Activated naive CD8-positive, alpha-beta T cell treated with anti-CD3 and anti-CD28 coated beads, Interleukin-2, amount 50 U/mL, for 16 hours (primary cell): Measurements from ENCODE around the gene ISL1.

ENCODE experiments used
- DNase-seq: peaks from one replicate; pipeline ENCODE4 v3.0.0-alpha.2; 2020; ENCODE audit warnings: low read depth, low spot score

The ISL1 gene

DNA sequence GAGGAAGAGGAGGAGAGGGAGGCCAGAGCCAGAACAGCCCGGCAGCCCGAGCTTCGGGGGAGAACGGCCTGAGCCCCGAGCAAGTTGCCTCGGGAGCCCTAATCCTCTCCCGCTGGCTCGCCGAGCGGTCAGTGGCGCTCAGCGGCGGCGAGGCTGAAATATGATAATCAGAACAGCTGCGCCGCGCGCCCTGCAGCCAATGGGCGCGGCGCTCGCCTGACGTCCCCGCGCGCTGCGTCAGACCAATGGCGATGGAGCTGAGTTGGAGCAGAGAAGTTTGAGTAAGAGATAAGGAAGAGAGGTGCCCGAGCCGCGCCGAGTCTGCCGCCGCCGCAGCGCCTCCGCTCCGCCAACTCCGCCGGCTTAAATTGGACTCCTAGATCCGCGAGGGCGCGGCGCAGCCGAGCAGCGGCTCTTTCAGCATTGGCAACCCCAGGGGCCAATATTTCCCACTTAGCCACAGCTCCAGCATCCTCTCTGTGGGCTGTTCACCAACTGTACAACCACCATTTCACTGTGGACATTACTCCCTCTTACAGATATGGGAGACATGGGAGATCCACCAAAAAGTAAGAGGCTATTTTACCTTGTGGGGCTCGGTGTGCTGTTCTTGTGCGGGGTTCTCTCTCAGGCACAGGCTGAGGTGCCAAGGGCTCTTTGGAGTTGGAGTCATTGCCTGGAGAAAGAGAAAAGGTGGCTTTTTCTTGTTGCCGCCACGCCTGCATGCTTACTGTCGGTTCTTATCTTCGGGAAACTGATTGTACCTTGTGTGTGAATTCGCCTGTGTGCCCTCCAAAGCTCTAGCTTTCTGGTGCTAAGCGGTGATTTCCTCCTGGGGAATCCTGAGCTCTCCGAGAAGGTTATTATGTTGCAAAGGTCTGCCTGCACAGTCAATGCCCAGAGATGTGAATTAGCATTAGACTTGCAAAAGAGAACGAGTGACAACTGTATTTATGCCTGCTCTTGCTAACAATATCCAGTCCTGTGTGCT, at the start of gene ISL1:
ISL1 (plus strand) TSS at position 318 of the 991 bp plus-strand sequence; CDS start at position 542, 224 bp downstream.
- DNase-seq: no peak

DNA sequence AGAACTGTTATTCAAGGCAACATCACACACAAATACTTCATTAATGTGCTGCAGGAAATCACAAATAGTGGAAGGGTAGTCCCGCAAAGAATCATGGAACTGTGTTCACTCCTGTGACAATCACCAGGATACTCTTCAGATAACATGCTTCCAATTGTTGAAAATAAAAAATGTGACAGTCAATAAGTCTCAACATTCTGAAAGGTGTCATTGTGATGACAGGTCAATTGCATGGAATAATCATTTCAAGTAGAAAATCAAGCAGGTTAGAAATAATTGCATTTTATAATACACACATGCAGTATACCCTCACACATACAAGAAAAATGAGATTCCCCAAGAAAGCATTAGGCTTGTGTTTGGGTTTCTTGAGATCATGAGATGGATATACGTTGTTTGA, 46.4 kb upstream of the ISL1 start:
- DNase-seq: no peak

DNA sequence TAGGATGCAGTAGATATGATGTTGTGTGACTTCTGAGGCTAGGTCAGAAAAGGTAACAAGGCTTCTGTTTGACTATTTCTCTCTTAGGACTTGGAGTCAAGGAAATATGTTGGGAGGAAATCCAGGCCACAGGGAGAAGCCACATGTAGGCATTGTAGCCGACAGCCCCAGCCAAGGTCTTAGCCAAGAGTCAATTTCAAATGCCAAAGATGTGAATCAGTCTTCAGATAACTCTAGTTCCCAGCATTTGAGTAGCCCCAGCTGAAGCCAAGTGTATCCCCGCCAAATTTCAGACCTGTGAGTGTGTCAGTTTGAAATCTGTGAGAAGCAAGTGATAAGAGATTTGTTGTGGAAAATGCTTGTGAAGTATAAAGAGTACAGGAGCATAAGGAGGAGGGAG, 38.1 kb upstream of the ISL1 start:
- DNase-seq: no peak

DNA sequence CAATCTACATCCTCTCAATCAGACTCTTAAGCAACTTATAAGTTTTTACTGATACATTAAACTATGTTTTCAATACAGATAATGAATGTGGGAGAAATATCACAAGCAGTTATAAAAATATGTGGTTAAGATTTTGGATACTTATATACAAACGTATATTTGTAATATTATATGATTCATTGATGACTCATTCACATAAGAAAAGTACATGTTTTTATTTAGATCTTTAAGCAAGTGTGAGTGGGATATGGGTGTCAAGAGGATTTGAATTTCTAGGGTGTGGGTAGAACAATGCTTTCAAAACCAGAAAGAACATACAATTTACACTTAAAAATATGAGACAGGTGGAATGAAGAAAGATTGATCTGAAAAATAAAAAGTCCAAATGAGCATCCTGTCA, 36.1 kb upstream of the ISL1 start:
- DNase-seq: no peak

DNA sequence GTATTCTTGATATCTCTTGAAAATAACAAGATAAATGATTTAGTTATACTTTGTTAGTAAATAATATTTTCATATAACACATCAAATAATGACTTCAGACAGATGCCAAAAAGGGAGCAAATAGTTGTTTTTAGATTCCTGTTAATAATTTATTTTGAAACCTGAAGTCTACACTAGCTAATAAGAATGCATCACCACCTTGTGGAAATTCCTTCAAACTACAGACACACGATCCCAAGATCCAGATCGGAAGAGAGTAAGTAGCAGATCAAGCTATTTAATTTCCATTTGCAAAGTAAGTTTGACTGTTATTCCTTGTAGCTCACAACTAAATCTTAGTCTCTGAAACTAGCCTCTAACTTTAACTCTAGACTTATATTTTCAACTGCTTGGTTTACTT, 35.5 kb upstream of the ISL1 start:
- no peak for DNase-seq

DNA sequence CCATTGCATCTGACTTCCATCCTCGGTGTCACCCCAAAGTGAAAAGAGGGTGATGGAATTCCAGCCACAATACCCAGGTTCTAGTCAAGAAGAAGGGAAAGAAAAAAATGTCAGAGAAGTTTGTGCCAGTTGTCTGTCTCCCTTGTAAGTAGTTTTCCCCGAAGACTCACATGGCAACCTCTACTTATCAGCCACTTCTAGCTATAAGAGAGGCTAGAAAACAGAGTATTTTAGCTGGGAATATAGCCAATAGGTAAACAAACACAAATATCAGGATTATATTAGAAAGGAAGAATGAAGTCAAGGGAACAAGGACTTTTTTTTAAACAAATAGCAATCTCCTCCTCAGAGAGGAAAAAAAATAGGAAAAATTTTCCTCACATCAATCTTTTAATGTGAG, 12.2 kb upstream of the ISL1 start:
- no peak for DNase-seq

DNA sequence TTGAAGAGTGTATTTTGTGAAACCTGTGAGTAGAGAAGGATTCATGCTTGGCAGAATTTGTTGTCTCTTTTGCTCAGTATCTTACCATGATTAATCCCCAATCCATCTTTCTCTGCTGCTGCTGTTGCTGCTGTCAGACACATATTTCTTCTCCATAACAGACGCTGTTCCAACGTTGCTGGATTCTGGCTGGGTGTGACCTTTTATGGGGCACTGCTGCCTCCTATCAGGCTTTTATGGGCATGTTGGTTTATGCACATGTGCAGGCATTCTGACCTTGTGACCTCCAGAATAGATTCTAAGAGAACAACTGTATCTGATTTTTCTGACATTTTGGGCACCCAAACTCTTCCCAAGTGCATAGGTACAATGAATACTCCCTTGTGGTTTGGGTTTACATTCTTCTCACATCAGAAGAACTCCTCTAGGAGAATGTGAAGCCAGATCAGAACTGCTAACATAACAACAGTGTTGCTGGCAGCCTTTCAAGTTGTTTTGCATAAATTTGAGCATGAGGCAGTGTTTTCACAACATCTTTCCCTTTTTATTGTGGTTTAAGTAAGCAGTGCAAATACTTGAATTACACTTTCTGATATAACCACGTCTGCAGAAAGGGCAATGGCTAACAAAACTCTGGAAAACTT, 9.2 kb upstream of the ISL1 start:
- DNase-seq: no peak

DNA sequence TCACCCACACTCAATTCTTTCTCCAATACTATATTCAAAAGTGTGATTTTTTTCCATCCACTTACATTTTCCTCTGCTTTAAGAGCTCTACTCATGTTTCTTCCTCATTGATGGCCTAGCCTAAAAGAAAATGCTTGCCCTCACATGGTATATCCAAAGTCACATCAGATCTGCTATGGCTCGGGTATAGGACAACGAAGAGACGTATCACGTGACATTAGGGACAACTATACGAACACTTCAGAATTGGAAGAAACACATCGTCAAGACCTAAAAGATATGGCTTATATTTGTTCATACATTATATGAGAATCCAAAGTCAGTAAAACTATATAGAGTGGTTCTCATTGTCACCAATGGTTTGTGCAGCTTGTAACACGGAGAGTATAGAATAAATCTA, 8.2 kb upstream of the ISL1 start:
- no peak for DNase-seq

DNA sequence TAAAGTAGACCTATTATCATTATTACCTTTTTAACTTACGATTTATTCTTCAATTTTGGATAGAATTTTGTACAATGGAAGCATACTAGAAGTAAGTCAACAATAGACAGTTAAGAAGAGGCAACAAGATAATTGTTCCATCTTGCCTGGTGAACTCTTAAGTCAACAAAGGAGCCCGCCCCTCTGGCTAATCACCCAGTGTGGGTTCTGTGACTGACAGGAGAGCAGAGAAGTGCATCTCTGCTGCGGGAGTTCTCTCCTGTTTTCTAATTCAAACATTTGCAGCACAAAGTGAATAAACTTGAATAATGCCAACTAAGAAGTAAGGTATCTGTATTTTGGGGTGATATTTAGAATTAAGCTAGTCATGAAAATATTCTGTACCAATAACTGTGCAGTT, 6.7 kb upstream of the ISL1 start:
- DNase-seq: no peak

DNA sequence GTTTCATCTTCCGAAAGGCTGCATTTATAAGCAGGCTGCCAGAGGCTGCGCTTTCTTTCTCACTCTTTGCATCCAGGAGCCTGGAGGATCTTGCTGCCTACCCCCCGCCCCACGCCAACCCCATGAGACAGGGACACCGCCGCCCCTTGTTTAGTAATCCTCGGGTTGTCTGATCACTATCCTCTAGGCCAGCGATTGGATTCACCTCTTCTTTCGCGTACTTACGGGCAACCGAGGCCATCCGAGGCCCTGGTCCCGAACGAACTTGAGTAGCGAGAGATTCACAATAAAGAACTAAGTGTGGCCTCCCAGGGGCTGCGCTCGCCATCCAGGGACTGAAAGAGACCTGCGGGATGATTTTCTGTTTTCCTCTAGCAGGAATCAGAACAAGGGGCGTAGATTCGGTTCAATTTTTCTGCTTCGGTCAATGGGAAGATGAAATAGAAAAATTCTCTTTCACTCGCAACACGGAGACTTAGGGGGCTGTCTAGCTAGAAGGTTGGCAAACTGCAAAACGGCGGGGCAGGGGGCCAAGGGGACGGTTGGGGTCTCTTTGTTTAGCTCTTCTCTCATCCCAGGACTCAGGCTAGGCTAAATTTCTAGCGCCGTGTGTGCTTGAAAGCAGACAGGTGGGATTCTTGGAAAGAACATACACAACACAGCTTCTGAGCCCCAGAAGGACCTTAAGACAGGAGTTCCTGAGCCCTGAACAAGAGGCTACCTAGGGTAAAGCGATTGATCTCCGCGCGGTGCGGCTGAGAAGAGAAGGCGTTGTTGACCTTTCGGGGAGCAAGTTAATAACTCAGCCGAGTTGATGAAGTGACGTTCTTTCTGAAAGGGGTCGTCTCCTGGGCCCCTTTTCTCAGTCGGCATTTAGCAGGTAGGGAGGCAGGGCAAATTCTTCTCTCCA, 5.8 kb upstream of the ISL1 start:
- no peak for DNase-seq

DNA sequence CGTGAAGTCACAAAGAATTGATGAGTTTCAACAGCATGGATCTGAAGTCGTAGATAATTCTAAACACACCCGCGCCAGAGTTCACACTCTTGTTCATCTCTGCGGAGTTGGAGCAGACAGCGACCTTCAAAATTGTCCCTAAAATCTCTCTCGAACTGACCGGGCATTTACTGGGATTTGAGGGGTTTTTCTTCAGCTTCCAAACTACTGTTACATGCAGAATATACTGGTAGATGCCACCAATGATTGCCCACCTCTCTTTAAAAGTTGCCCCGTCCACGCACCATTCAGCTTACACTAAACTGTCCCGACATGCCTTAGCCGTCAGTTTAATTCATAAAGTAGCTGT, 5.2 kb upstream of the ISL1 start:
- DNase-seq: no peak

DNA sequence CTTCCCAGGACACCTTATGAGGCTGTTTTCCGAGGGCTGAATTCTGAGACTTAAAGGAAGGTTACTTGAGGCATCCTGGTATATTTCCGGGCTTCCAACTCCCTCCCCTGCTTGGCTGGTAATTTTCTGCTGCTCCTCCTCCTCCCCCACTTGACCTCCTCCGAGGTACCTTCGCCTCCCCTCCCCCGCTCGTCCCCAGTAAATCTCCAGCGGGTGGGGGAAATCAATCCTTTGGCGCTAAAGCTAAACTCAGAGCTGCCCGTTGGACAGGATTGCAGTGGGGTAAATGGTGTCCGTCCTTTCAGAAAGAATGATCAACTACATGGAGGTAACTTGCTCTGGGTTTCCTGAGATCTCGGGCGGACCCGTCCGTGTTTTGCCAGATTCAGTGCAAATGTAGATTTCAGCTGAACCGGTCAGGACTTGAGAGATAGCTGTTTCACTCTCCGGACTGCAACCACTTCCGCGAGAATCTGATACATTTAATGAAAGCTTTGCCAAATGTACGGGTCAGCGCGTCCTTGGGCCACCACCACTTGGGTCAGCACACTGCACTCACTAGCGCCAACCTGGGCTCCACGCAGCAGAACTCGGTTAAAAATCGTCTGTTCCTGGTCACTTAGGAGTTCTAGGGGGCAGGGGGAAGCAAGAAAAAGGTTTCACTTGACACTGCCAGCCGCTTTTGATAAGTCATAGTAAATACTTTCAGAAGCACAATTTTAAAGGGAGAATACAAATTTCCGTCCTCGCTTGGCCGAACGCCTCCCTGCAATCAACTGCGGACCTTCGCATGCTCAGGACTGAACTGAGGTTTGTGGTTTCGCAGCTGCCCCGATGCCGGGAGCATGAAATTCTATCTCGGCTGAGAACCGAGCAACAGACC, 4.6 kb upstream of the ISL1 start:
- no peak for DNase-seq

DNA sequence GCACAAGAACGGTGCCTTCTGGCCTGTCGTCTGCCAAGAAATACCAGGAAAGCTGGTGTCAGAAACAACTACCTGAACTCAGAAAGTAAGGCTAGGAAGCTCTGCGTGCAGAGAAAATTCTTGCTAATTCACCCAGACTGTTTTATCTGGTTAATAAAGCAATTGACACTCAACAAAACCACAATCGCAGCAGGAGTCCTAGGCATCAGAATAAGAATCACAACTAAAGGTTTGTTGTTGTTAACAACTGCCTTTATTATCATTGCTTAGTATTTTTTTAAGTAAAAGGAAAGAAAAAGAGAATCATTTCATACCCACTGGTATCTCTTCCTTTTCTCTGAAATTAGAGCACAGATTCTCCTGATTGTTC, 3.9 kb upstream of the ISL1 start:
- DNase-seq: no peak

DNA sequence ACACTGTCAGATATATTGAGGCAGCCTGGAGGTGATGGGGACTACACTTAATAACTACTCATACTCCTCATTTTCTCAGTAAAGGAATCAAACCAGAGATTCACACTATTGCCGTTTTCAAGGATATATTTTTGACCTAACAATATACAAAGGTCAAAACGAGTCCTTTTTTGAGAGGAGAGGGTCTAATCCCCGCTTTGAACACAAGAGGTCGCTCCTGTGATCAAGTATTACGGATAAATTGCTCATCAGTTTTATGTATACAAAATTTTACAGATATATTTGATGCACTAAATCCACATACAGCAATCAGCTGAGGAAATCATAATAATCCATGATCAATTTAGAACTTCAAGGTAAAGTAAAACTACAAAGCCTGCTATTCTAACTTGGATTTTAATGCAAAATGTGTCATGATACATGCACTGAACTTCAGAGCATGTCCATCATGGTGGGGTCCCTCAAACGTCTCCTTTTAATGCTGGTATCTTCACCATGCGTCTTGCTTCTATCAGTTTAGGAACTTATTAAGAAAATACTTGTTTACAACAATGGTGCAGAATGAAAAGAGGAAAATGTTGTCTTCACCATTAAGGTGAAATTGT, 2.5 kb upstream of the ISL1 start:
- no peak for DNase-seq

DNA sequence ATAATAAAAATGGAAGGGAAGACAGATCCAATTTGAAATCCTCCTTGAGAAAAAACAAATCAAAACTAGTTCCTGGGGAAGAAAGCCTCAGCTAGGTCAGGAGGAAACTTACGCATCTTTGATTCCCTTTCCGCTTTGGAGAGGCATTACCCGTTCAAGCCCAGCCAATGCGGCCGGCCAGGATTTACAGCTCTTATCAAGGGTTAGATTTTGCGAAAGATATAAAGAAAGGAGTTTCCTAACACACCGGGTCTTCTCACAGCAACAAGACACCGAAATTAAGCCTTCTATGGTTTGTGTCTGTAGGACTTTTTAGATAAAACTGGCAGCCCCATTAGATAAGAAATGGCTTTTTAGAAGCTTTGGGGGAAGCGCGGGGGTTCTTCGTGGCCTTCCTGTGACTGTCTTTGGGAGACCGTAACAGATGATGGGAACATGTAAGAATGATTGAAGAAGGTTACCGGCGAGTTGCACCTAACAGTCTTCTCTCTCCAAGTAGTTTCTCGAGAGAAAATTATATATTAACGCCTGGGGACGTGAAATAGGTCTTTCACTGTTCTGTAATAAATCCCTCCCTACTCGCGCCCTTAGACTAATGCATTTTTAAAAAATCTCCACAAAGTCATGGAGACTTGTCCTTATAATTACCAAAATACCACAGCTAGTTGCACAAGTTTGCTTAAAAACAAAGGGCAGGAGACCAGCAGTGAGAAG, 1.3 kb upstream of the ISL1 start:
- DNase-seq: no peak

DNA sequence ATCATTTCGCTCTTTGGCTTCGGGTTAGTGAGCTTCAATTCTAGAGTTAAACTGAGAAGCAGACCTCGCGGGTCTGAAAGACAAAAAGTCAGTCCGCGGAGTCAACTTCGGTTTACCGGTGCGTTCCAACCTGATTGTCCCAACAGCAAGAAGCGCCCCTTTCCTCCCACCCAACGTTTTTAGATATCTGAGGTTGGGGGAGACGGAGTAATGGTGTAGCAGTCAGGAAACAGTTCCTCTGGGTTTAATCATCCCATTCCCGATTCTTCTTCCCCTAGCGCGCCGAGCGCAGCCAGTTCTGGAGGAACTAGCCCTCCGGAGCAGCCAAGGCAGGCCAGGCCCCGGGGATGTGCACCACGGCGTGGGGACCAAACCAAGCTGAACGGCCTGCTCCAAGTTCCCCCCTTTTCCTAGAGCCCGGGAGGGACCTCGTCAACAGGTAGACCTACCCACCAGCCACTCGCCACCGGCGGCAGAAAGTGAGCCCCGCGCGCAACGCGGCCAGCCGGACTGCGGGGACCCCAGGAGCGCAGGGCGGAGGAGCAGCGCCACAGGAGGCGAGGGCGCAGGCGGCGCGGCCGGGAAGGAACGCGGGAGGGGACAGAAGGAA, 622 bp upstream of the ISL1 start:
- DNase-seq: no peak

DNA sequence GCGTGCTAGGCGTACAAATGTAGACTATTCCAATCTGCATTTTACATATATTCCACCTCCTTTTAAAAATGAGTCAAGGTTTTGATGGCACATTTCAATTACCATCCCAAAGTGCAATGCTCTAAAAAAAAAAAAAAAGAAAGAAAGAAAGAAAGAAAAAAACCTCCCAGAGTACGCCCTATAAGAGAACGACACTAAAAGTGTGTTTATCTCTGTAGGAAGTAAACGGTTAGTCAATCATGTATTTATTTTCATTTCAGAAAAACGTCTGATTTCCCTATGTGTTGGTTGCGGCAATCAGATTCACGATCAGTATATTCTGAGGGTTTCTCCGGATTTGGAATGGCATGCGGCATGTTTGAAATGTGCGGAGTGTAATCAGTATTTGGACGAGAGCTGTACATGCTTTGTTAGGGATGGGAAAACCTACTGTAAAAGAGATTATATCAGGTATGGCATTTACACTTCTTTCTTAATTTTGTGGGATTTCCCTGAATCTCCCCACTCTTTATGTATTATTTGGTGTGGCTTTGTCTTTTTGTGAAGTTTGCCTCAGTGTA, 1.1 kb downstream of the ISL1 start:
- DNase-seq: no peak

DNA sequence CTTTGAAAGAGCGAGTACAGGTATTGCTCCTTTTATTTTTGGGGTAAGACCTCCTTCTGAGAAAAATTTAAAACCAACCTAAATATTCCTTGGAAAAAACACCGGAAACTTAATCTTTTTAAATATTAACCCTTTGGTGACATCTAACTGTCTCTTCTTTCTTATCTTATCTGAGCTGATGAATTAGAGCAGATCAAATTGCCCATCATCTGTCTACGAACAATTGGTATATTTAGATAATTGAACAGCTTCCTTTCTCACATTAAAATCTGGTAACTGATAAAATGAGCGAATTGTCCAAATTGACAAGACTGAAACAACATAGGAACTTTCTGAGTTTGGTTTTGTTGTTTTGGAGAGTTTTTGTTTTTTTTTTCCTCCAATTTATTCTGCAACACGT, 2.0 kb downstream of the ISL1 start:
- no peak for DNase-seq
